SIG-M5 (cell line): ENCODE data around the gene SLC11A2.
"Not testable (repeated sequence)": the region's sequence is repeated elsewhere in the genome, so short reads cannot be mapped to it uniquely, and the experiment has no call there.

Source experiments
- DNase-seq: peaks from one replicate; lab custom pipeline; 2025; lab: John Stamatoyannopoulos, UW

The SLC11A2 gene

GRCh38 chr12:50947933-50948626, 78.1 kb downstream of the SLC11A2 start:
- DNase-seq, result no peak

GRCh38 chr12:50937653-50938052, 88.5 kb downstream of the SLC11A2 start:
- DNase-seq, result no peak

- DNase-seq, result no peak
These were observed 89.2 kb downstream of the SLC11A2 start for GRCh38 chr12:50936821-50937530.

GRCh38 chr12:50934981-50935807, 91.0 kb downstream of the SLC11A2 start:
- no peak for DNase-seq

- DNase-seq, result no peak
These were observed 91.8 kb downstream of the SLC11A2 start for GRCh38 chr12:50934371-50934851.

GRCh38 chr12:50933459-50934124, 92.6 kb downstream of the SLC11A2 start:
- no peak for DNase-seq

- no peak for DNase-seq
These were observed 93.3 kb downstream of the SLC11A2 start for GRCh38 chr12:50932787-50933280.

GRCh38 chr12:50930477-50930876, 95.7 kb downstream of the SLC11A2 start:
- DNase-seq, result not testable (repeated sequence)

- no peak for DNase-seq
These were observed 96.4 kb downstream of the SLC11A2 start for GRCh38 chr12:50929831-50930230.
